ENCODE measurements around the gene SF3B3. TPM values are rescaled to one million over a fixed set of nuclear protein-coding genes. Genes with fewer than 3 reads are reported as not detected.
"Not testable (repeated sequence)": the region's sequence is repeated elsewhere in the genome, so short reads cannot be mapped to it uniquely, and the experiment has no call there.

SF3B3 gene
- total RNA-seq, 4 donors from 2014 or later, result 51.1 to 90.6 (median 66.2) TPM

DNA sequence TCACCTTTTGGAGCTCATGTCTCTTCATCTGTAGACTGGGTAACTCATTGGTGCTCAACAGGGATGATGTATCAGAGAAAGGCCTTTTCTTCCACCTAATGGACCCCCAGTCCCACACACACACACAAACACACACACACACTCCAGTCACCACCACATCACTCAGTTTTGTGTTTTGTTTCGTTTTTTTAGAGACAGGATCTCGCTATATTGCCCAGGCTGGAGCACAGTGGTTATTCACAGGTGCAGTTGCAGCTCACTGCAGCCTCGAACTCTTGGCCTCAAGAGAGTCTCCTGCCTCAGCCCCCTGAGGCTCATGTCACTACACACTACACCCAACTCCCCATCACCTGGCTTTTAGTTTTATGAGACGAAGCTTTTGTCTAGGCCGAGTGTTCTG lies 55.6 kb downstream of the SF3B3 start:
- Histone ChIP-seq H3K27me3 (no peaks in the 10 kb centered on the region), H3K36me3 (peaks cover 0 to 11% (median 6%) of the 10 kb centered on the region in 4 donors), H3K4me1 (peaks cover 28 to 44% (median 39%) of the 10 kb centered on the region in 4 donors), H3K9me3 (no peaks in the 10 kb centered on the region), H3K27ac (replicated peaks in 1 of 4) (peak overlapping the region in 2 of 4 donors; percentile 43 to 45), H3K4me3 (peak overlapping the region in 2 of 4 donors; percentile 37 to 40)
- no peak for DNase-seq (ENCODE audit: extremely low spot score)
- 78% methylated on average over 5 of the region's 5 CpGs for WGBS
- TF ChIP-seq POLR2A (IDR thresholded peaks at IDR 0.05; ENCODE audit: low read depth), result no peak
- intact Hi-C loops (cut with DNase I), result loop anchor here (5.0 kb wide), 1 partner anchor 73 kb away; no protein-coding TSS in a partner anchor

DNA sequence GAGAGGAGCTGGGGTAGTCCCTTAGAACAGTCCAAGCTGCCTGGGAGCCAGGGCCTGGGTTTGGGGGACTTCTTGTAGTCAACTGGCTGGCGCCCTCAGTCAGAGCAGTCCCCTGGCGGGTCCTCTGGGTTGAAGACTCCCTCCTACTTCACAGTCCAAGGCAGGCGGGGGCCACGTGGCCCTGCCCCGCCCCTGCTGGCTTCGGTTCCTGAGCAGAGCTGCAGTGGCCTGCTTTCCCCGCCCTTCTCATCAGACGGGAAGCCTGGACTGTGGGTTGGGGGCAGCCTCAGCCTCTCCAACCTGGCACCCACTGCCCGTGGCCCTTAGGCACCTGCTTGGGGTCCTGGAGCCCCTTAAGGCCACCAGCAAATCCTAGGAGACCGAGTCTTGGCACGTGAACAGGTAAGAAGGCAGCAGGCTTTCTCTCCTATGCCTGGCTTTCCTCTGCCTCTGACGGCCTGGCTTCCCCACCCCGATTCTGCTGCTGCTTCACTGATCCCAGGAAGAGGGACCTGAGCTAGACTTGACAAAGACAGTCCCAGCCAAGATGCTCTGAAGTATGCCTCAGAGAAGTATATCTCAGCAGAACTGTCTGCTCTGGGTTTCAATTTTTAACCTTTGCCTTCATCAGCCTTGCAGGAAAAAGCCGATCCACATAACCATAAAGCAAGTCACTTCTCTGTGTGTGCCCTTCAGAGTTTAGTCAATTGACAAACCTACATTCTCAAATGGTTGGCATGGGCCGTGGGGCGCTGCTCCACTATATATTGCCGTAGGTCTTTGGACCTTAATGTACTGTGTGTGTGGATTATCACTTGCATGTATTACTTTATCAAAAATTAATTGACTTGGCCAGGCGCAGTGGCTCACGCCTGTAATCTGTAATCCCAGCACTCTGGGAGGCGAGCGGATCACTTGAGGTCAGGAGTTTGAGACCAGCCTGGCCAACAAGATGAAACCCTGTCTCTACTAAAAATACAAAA lies 56.3 kb downstream of the SF3B3 start:
- Histone ChIP-seq H3K4me1 (peaks cover 24 to 41% (median 36%) of the 10 kb centered on the region in 4 donors), H3K27me3 (no peaks in the 10 kb centered on the region), H3K27ac (replicated peaks in 1 of 4) (peak overlapping the region in 2 of 4 donors; percentile 43 to 45), H3K4me3 (peak overlapping the region in 3 of 4 donors; percentile 33 to 40 (median 37)), H3K9me3 (no peaks in the 10 kb centered on the region), H3K36me3 (peaks cover 0 to 9% (median 6%) of the 10 kb centered on the region in 4 donors)
- no peak for DNase-seq (ENCODE audit: extremely low spot score)
- 76% methylated on average over 14 of the region's 21 CpGs for WGBS
- intact Hi-C loops (cut with DNase I), result loop anchor here (5.0 kb wide), 1 partner anchor 72 kb away; no protein-coding TSS in a partner anchor
- no peak for TF ChIP-seq POLR2A (IDR thresholded peaks at IDR 0.05; ENCODE audit: low read depth)
- no peak for TF ChIP-seq POLR2AphosphoS5 (IDR thresholded peaks at IDR 0.05)
- no peak for TF ChIP-seq EP300 (IDR thresholded peaks at IDR 0.05)
- TF ChIP-seq, protein P1, sequence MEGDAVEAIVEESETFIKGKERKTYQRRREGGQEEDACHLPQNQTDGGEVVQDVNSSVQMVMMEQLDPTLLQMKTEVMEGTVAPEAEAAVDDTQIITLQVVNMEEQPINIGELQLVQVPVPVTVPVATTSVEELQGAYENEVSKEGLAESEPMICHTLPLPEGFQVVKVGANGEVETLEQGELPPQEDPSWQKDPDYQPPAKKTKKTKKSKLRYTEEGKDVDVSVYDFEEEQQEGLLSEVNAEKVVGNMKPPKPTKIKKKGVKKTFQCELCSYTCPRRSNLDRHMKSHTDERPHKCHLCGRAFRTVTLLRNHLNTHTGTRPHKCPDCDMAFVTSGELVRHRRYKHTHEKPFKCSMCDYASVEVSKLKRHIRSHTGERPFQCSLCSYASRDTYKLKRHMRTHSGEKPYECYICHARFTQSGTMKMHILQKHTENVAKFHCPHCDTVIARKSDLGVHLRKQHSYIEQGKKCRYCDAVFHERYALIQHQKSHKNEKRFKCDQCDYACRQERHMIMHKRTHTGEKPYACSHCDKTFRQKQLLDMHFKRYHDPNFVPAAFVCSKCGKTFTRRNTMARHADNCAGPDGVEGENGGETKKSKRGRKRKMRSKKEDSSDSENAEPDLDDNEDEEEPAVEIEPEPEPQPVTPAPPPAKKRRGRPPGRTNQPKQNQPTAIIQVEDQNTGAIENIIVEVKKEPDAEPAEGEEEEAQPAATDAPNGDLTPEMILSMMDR (IDR thresholded peaks at IDR 0.05), result no peak

DNA sequence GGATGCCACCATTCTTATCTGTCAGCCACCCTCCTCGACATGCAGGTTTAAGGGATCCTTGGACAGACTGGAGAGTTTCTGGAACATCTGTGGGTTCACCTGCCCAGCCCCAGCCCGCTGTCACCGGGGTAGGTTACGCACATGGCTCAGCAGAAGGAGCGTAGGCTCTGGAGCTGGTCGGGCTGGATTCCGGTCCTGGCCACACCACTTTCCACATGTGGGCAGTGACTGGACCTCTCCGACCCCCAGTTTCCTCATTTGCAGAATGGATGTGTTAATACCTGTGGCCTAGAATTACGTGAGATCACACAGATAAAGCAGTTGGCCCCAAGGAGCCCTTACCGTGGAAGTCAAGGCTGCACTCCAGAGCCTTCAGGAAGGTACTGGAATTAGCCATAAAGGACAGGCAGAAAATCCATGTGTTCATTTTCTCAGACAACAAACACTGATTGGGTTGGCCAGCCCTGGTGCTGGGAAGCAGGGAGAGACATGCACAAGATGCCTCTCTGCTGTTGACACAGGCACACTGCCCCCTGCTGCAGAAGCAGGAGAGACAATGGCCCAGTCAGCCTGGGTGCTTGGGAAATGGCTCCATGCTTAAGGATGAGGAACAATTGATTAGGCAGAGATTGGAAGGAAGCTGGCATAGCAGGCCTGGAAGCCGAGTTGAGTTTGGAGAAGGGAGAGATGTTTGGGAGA lies 58.8 kb downstream of the SF3B3 start:
- no peaks in the 10 kb centered on the region for H3K27me3 ChIP-seq
- H3K4me1 ChIP-seq, result peaks cover 8 to 20% (median 15%) of the 10 kb centered on the region in 4 donors
- TF ChIP-seq, protein P1 (IDR thresholded peaks at IDR 0.05), result no peak
- TF ChIP-seq EP300 (IDR thresholded peaks at IDR 0.05) (no peak), POLR2A (IDR thresholded peaks at IDR 0.05; ENCODE audit: low read depth) (no peak), POLR2AphosphoS5 (IDR thresholded peaks at IDR 0.05) (no peak)
- intact Hi-C loops (cut with DNase I), result no loop called here
- WGBS, result 98% methylated on average over 11 of the region's 11 CpGs
- no peaks in the 10 kb centered on the region for H3K9me3 ChIP-seq
- DNase-seq (ENCODE audit: extremely low spot score), result no peak
- no peak overlapping the region for H3K4me3 ChIP-seq
- H3K27ac ChIP-seq (replicated peaks in 1 of 4), result no peak overlapping the region
- no peaks in the 10 kb centered on the region for H3K36me3 ChIP-seq

DNA sequence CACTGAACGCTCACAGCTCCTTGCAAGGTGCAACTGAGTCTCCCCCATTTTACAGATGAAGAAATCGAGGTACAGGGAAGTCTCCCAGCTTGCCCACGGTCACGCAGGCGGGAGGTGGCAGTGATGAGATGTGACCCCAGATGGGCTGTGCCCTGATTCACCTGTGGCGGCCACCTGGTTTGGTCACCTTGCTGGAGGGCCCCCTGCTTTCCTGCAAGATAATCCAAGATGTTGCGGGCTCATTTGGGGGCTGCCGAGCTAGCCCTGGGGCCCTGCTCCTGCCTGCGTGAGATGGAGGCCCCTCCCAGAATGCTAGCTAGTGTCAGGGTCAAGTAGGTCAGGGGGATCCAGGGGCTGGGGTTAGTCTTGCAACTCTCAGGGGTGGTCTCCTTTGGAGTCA lies 63.1 kb downstream of the SF3B3 start:
- no peak overlapping the region for H3K27ac ChIP-seq (replicated peaks in 1 of 4)
- H3K27me3 ChIP-seq, result no peaks in the 10 kb centered on the region
- 100% methylated on average over 2 of the region's 9 CpGs for WGBS
- peaks cover 26 to 44% (median 39%) of the 10 kb centered on the region in 4 donors for H3K4me1 ChIP-seq
- H3K36me3 ChIP-seq, result no peaks in the 10 kb centered on the region
- no peaks in the 10 kb centered on the region for H3K9me3 ChIP-seq
- H3K4me3 ChIP-seq, result no peak overlapping the region
- DNase-seq (ENCODE audit: extremely low spot score), result no peak
- intact Hi-C loops (cut with DNase I), result no loop called here
- TF ChIP-seq, protein P1 (IDR thresholded peaks at IDR 0.05), result no peak
- TF ChIP-seq POLR2AphosphoS5 (IDR thresholded peaks at IDR 0.05) (no peak), EP300 (IDR thresholded peaks at IDR 0.05) (no peak), POLR2A (IDR thresholded peaks at IDR 0.05; ENCODE audit: low read depth) (no peak)

DNA sequence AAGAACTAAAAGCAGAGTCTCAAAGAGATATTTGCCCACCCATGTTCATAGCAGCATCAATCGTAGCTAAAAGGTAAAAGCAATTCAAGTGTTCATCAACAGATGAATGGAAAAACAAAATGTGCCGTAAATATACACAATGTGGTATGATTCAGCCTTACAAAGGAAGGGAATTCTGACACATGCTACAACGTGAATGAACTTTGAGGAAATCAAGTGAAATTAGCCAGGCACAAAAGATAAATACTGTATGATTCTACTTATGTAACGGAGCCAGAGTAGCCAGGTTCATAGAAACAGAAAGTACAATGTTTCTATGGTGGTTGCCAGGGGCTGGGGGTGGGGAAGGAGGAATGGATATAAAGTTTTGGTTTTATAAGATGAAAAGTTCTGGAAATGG lies 64.9 kb downstream of the SF3B3 start:
- TF ChIP-seq, protein P1 (IDR thresholded peaks at IDR 0.05), result no peak
- 29% methylated on average over 4 of the region's 4 CpGs for WGBS
- Histone ChIP-seq H3K4me1 (peaks cover 32 to 56% (median 51%) of the 10 kb centered on the region in 4 donors), H3K4me3 (no peak overlapping the region), H3K36me3 (no peaks in the 10 kb centered on the region), H3K27ac (replicated peaks in 1 of 4) (peak overlapping the region; percentile 24 to 66 (median 34)), H3K27me3 (no peaks in the 10 kb centered on the region), H3K9me3 (no peaks in the 10 kb centered on the region)
- no peak for DNase-seq (ENCODE audit: extremely low spot score)
- intact Hi-C loops (cut with DNase I), result no loop called here

DNA sequence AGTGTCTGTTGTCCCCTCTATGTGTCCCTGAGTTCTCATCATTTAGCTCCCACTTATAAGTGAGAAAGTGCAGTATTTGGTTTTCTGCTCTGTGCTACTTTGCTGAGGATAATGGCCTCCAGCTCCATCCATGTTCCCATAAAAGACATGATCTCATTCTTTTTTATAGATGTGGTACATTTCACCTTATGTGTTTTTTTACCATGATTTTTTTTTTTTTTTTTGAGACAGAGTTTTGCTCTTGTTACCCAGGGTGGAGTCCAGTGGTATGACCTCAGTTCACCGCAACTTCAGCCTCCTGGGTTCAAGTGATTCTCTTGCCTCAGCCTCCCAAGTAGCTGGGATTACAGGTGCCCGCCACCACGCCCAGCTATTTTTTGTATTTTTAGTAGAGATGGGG lies 65.8 kb downstream of the SF3B3 start:
- H3K9me3 ChIP-seq; intact Hi-C loops (cut with DNase I); H3K4me3 ChIP-seq; H3K36me3 ChIP-seq; DNase-seq (ENCODE audit: extremely low spot score); H3K27me3 ChIP-seq: not testable (repeated sequence)
- Histone ChIP-seq H3K27ac (replicated peaks in 1 of 4) (peak overlapping the region; percentile 61 to 66 (median 62)), H3K4me1 (peaks cover 32 to 52% (median 50%) of the 10 kb centered on the region in 4 donors)
- 93% methylated on average over 3 of the region's 3 CpGs for WGBS
